ENCODE results near the gene IGFBP2.
"Not testable (repeated sequence)": the region's sequence is repeated elsewhere in the genome, so short reads cannot be mapped to it uniquely, and the experiment has no call there.

The IGFBP2 gene

DNA sequence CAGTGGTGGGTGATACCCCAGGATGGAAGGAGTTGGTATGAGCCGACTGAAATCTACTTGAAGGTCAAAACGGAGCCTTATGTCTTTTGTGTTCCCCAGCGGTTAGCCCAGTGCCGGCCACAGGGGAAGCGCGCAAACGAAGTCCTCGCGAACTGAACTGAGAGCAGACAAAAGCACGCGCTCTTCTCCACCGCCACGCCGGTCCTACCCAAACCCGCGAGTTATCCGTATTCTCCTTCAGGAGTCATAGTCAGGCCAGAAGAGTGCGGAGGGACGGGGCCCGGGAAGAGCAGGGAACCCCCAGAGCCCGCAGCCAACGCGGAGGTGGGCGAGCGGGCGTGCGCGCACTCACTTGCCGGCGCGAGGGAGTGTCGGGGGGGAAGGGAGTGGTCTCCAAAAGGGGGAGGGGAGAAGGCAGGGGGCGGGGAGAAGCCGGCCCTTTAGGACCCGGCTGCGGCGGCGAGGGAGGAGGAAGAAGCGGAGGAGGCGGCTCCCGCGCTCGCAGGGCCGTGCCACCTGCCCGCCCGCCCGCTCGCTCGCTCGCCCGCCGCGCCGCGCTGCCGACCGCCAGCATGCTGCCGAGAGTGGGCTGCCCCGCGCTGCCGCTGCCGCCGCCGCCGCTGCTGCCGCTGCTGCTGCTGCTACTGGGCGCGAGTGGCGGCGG lies at the start of gene IGFBP2:
TSS of gene IGFBP2 (plus strand) at position 469 of the 664 bp plus-strand sequence. CDS start at position 573, 104 bp downstream.
- in situ Hi-C loops (cut with HindIII; ENCODE audit: low sequenced_read_pairs), result no loop called here

GRCh38 chr2:216583606-216584005 lies 49.6 kb upstream of the IGFBP2 start:
- in situ Hi-C loops (cut with HindIII; ENCODE audit: low sequenced_read_pairs), result no loop called here

- in situ Hi-C loops (cut with HindIII; ENCODE audit: low sequenced_read_pairs), result no loop called here
Observed at GRCh38 chr2:216584112-216584511, 49.1 kb upstream of the IGFBP2 start.

DNA sequence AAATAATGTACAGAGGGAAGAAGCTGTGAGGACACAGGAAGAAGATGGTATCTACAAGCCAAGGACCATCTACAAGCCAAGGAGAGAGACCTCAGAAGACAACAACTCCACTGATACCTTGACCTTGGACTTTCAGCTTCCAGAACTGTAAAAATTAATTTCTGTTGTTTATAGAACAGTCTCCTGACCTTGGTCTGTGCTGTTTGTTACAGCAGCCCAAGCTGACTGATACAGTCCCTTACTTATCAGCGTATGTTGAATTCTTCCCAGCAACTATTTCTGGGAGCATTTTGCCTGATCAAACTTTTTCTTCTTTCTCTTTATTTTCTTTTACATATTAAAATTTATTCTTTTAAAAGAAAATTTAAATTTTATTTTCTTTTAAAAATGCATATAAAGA lies 47.8 kb upstream of the IGFBP2 start:
- in situ Hi-C loops (cut with HindIII; ENCODE audit: low sequenced_read_pairs), result no loop called here

- in situ Hi-C loops (cut with HindIII; ENCODE audit: low sequenced_read_pairs), result no loop called here
Observed at GRCh38 chr2:216588861-216589710, 44.1 kb upstream of the IGFBP2 start.

DNA sequence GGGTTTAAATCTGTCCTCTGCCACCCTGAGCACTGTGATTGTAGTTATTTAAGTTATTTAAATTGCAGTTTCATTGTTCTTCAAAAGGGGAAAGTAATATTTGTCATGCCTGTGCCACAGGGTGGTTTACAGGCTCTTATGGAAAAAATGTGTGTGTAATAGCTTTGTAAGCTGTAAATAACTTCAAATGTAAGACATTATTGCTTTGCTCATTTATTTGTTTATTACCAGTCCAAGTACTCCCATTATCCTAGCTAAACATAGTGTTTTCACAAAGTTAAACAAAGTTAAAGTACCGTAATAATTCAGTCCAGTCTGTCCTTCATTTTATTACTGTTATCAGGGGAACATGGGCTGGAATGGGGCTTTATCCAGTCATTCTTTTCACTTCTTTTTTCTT lies 43.4 kb upstream of the IGFBP2 start:
- in situ Hi-C loops (cut with HindIII; ENCODE audit: low sequenced_read_pairs), result no loop called here

- in situ Hi-C loops (cut with HindIII; ENCODE audit: low sequenced_read_pairs), result no loop called here
Observed at GRCh38 chr2:216590780-216591179, 42.4 kb upstream of the IGFBP2 start.

DNA sequence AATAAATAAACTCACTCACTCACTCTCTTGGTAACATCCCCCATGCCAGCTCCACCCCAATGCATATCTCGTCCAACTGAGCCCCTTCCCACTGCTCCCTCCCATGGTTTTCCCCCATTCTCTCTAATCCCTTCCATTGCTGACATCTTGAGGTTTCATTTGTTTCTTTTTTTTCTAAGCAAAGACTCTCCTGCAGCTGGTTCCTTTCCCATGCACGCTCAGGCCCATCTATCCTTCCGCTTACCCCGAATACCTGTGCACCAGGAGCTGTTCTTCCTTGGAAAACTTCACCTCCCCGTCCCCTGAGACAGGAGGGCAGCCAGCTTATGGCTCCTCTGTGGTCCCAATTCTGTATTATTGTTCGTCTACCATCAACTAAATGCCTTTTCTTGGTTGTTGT lies 41.7 kb upstream of the IGFBP2 start:
- in situ Hi-C loops (cut with HindIII; ENCODE audit: low sequenced_read_pairs), result no loop called here

DNA sequence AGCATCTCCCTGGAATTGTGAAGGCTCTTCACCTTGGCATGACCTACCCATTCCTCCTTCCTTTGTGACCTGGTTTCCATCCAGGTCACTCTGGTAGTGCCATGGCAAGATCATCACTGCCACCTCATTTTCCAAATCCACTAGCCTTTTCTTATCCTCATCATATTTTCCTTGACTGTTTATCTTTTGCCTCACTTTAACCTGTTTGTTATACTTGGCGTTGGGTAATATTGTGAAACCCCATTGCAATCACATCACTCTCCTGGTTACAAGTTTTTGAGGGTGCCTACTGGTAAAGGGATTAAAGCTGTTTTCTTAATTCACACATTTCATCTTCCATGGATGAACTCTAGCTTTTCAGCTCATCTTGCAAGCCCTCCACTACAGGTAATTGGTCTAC lies 39.1 kb upstream of the IGFBP2 start:
- in situ Hi-C loops (cut with HindIII; ENCODE audit: low sequenced_read_pairs), result no loop called here

DNA sequence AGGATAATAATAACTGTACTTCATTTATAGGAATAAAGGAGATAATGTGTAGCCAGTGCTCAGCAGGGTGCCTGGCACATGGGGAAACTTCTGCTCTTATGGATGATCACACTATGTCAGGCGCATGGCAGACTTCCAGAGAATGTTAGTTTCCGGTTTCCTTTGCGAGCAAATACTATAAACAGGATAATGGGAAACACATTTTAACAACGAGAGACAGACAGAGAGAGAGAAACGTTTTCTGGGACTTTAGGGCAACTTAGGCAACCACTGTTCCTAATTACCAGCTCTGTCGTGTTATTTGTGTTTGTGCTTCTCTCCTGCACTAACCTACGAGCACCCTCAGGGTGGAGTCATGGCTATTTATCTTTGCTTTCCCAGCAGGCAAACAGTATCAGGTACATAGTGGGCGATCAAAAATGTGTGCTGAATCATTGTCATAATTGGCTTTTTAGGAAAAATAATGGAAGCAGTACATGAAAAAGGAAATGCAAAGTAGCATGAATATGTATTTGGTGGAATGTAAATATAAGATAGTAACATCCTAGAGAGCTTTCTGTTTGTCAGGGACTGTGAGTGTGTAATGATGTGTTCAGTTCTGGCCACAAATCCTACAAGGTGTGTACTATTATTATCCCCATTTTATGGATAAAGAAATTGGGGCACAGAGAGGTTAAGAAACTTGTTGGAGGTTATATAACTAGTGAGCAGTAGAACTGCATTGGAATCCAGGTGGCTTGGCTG lies 36.8 kb upstream of the IGFBP2 start:
- in situ Hi-C loops (cut with HindIII; ENCODE audit: low sequenced_read_pairs), result no loop called here

GRCh38 chr2:216596980-216597509 lies 36.2 kb upstream of the IGFBP2 start:
- in situ Hi-C loops (cut with HindIII; ENCODE audit: low sequenced_read_pairs), result no loop called here

DNA sequence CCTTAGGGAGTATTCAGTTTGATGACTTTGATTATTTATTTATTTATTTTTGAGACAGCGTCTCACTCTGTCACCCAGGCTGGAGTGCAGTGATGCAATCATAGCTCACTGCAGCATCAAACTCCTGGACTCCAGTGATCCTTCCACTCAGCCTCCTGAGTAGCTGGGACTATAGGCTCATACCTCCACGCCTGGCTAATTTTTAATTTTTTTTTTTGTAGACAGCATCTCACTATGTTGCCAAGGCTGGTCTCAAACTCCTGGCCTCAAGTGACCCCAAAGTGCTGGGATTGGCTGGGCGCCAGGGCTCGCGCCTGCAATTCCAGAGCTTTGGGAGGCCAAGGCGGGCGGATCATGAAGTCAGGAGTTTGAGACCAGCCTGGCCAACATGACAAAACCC lies 35.4 kb upstream of the IGFBP2 start:
- in situ Hi-C loops (cut with HindIII; ENCODE audit: low sequenced_read_pairs), result not testable (repeated sequence)

- in situ Hi-C loops (cut with HindIII; ENCODE audit: low sequenced_read_pairs), result no loop called here
Observed at GRCh38 chr2:216601632-216602409, 31.4 kb upstream of the IGFBP2 start.

DNA sequence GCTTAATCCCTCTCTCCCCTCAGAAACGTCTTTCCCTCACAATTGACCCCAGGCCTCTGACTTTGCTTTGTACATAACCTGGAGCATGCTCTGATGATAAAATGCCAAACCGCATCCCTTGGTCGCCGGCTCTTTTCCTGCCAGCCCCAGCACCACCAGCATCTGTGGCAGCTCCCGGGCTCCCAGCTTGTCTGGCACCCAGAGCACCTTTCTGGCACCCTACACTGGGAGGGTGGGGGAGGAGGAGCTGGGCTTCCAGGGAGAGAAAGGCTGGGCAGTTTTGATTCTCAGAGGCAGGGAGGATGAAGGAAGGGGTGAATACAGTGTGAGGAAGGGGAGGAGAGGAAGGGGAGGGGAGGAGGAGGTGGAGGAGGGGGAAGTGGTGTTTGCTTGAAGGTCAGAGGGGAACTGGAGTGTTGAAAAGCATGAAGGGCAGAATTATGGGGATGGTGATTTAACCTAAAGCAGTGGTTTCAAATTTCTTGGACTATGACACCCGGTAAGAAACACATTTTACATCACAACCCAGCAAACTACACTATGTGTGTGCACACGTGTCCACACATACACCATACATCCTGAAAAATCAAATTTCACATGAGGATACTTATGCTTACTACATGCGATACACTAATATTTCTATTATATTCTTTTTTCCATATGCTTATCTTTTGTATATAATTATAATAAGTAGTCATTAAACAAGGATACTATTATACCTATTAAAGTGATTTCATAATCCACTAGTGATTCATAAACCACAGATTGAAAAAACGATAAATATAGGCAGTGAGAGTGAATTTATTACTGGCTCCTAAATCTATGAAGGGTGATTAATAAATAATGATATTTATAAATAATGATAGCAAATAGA lies 30.0 kb upstream of the IGFBP2 start:
- in situ Hi-C loops (cut with HindIII; ENCODE audit: low sequenced_read_pairs), result no loop called here

GRCh38 chr2:216603884-216604245 lies 29.4 kb upstream of the IGFBP2 start:
- in situ Hi-C loops (cut with HindIII; ENCODE audit: low sequenced_read_pairs), result no loop called here

- in situ Hi-C loops (cut with HindIII; ENCODE audit: low sequenced_read_pairs), result no loop called here
Observed at GRCh38 chr2:216604458-216604857, 28.8 kb upstream of the IGFBP2 start.

DNA sequence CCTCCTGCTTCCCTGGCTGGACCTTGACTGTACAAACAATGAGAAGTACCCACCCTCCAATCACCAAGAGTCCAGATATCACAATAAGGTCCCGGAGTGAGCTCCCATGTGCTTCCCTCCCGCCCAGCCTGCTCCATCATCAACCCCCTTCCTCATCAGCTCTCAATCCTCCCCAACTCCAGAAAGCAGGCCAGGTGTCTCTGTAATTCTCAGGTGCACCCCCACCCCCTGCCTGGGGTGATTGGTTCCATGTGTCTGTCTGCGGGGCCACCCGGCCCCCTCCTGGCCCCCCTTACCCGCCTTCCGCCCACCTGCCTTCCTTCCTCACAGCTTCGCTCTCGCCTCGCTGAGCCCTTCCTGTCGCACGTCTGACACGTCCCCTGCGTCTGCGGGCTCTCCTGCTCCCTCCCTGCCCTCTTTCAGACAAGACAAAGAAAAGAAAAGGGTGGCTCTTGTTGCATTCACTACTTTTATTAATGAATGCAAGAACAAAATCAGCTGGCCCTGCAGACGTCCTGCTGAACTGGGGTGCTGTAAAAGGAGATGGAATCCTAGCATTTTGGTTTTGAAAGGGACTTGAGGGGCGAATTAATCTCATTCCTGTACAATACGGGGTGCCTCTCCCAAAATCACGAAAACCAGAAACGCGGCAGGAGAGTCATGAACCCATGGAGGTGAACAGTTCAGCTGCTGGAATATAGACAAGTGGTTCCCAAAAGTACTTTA lies 26.5 kb upstream of the IGFBP2 start:
- in situ Hi-C loops (cut with HindIII; ENCODE audit: low sequenced_read_pairs), result no loop called here

- in situ Hi-C loops (cut with HindIII; ENCODE audit: low sequenced_read_pairs), result no loop called here
Observed at GRCh38 chr2:216607277-216607560, 26.0 kb upstream of the IGFBP2 start.

- in situ Hi-C loops (cut with HindIII; ENCODE audit: low sequenced_read_pairs), result no loop called here
Observed at GRCh38 chr2:216608525-216608924, 24.7 kb upstream of the IGFBP2 start.

Measured in DLD1 (cell line).